GM18909 (cell line): Measurements from ENCODE around the gene RPS21.
"Not testable (repeated sequence)": the region's sequence is repeated elsewhere in the genome, so short reads cannot be mapped to it uniquely, and the experiment has no call there.

ENCODE experiments used
- ATAC-seq: cut with Tn5 transposase; IDR thresholded peaks from one replicate; pipeline ENCODE4 v1.9.1; 2021; ENCODE audit warnings: mild to moderate bottlenecking; ENCODE audit not compliant: unreplicated experiment, poor library complexity

The RPS21 gene

DNA sequence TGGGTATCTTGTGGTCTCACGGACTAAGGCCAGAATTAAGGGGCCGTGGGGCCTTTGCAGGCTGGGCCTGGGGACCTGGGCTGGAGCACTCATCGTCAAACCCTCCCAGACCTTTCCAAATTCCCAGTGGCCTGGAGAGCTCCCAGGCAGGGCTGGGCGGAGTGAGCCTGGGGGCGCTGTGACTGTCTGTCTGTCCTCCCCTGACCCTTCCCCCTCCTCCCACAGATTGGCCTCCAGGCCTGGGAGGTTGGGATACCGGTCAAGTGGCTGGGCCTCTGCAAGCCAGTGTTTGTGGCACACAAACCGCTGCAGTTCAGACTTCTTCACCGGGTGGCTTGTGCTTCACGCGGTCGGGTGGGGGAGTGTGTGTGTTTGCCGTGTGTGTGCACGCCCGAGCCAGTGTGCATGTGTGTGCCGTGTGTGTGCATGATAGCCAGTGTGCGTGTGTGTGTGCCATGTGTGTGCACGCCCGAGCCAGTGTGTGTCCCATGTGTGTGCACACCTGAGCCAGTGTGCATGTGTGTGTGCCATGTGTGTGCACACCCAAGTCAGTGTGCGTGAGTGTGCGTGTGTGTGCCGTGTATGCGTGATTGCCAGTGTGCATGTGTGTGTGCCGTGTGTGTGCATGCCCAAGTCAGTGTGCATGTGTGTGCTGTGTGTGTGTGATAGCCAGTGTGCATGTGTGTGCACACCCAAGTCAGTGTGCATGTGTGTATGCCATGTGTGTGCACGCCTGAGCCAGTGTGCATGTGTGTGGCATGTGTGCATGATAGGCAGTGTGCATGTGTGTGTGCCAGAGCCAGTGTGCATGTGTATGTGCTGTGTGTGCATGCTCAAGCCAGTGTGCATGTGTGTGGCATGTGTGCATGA, 34.2 kb downstream of the RPS21 start:
- ATAC-seq: no peak

DNA sequence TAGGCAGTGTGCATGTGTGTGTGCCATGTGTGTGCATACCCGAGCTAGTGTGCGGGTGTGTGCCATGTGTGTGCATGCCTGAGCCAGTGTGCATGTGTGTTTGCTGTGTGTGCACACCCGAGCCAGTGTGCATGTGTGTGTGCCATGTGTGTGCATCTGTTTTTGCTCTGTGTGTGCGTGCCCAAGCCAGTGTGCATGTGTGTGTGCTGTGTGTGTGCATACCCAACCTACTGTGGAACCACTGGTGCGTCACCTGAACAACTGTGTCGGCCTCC, 34.8 kb downstream of the RPS21 start:
- ATAC-seq: no peak

DNA sequence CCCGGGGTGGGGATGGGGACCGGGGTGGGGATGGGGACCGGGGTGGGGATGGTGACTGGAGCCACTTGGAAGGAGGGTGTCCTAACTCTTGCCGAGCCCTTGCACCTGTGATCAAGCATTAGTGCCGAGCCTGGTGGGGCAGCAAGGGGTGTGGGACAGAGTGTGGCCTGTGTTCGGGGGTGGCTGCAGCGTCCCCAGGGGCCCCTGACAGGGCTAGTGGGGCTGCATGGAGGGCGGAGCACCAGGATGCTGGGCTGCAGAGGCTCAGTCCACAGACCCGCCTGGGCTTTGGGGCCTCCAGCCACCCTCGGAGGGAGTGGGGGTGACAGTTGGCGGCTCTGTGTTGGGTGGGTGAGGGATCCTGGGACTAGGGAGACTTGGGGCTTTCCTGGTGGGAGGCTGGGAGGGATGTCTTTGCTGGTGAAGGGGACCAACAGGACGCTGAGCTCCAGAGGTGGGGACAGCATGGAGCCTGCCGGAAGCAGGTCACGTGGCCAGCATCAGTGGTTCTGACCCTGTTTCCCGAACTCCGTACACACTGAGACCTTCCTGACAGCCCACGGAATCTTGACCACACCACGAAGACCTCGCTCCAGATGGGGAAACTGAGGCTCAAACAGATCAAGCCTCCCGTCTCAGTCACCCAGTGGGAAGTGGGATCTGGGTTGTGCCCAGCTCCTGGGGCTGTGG, 35.9 kb downstream of the RPS21 start:
- no peak for ATAC-seq

DNA sequence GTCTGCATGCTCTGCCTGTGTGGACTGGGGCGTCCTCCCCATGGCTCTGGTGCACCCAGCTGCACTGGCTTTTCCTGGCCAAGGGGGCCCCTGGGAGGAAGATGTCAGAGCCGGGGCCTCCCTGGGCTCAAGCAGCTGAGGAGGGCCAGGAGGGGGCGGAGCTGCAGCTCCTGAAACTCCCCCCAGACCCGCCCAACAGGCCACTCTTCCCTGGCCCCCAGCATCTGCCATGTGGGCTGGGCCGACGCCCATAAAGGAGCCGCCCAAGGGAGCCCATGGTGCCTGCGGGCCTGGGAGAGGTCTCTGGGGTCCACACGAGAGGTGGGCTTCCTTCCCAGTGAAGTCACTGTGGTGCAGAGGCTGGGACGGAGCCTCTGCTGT, 36.4 kb downstream of the RPS21 start:
- no peak for ATAC-seq

DNA sequence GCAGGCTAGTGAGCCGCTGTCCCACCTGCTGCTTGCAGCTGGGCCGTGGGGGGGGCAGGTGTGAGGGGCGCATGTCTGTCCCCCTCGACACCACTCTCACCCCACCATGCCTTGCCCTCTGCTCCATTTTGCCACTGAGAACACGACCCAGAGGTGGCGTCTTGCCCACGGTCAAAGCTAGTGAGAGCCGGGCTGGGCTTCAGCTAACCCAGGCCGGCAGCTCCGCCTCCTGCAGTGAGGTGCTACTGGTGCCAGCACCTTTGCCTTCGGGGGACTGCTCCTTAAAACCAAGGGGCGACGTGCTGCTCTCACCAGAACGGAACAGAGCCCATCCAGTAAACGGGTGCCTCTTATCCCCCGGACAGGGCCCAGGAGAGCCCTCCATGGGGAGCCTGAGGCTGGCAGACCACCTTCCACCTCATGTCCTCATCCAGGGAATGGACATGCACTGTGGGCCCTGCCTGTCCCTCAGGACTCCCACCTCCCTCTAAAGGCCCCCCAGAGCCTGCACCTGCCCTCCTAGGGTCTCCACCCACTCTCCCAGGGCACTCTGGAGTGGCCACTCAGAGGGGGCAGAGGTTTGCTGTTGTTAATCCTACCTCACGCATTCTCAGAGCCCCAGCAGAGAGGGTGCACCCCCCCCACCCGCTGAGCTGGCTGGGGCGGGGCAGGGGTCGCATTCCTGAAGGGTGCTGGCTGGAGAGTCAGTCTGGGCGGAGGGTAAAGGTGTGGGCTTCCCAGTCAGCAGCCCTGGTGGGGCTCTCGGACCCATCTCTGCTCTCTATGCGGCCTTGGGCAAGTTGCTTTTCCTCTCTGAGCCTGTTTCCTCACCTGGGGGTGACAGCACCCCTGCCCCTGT, 37.6 kb downstream of the RPS21 start:
- no peak for ATAC-seq

DNA sequence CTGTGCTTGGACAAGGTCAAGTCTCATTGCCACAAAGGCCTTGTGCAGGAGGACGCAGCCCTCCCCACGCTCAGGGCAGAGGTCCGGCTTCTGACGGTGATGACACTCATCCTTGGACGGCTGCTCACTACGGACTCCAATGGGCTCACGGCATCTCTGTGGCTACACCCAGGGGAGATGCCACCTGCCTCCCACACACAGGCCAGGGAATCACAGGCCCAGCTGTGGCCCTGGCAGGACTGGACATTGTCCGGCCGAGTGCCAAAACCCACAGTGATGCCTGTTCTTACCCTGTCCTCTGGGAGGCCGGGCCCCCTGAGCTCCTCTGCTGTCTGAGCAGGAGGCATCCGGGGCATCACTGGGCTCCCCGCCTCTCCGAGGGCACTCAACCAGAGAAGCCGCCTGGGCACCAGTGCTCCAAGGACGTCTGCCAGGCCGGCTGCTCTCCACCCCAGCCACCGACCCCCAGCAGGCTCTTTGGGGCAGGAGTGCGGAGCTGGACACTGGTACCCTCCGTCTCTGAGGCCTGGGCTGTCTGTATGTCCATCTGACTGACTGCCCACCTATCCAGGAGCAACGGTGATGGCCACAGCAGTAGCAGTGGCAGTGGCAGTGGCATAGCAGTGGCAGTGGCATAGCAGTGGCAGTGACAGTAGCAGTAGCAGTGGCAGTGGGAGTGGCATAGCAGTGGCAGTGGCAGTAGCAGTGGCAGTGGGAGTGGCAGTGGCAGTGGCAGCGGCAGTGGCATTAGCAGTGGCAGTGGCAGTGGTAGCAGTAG, 38.6 kb downstream of the RPS21 start:
- ATAC-seq: no peak

DNA sequence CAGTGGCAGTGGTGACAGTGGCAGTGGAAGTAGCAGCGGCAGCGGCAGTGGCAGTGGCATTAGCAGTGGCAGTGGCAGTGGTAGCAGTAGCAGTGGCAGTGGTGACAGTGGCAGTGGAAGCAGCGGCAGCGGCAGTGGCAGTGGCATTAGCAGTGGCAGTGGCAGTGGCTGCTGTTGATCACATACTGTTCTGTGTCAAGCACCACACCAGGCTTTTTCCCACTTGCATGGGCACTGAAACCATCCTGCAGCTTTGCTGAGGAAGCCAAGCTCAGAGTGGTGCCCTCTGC, 39.1 kb downstream of the RPS21 start:
- not testable (repeated sequence) for ATAC-seq

DNA sequence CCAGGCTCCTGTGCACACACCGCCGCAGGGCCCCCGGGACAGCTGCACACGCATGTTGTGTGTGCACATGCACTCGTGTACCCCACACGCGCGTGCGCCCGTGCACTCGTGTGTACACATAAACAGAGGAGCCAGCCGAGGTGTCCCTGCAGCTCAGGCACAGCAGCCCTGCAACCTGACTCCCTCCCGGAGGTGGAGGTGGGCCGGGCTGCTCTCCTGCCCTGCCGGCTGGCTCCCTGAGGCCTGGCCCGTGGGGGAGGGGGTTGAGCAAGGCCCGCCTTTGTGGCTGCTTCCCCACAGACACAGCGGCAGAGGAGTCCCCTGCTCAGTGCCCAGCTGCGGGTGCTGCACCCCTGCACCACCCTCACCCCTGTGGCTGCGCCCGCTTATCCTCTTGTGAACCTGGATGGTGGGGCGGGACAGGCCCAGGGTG, 39.8 kb downstream of the RPS21 start:
- no peak for ATAC-seq

DNA sequence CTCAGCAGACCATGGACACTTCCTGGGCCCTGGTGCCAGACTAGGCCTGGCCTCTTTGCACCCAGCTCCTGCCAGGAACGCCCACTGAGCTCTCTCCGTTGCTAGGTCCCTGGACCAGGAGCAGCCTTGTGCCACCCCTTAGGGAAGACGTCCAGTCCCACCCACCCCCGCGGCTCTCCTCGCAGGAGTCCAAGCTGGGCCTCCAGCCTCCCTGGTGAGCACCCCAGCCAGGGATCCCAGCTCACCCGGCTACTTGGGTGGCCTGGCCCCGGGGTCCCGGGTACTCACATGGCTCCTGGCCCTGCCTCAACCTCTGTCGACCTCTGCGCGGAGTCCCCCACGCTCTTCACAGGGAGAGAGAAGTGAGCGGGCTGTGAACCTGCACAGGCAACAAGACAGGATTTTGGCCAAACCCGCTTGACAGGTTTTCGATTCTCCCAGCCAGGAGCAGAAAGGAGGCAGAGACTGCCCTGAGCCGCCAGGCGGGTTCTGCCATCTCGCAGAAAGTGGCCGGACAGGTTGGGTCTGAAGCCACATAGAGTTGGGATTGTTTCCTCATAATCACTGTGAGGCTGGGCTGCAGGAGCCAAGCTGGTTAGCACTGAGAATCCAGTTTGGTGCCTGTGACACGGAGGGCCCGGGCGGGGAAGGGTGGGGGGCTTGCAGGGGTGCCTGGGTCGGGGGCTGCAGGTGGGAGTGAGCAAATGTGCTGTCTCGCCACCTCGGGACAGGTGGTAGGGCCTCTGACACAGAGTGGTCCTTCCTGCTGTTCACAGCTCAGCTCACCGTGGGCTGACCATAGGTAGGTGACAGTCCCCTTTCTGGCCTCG, 40.5 kb downstream of the RPS21 start, which contains the start of gene RBBP8NL:
Gene RBBP8NL (minus strand): TSS at position 368 of the 830 bp plus-strand sequence. CDS start 7,892 bp downstream, outside the sequence.
- ATAC-seq: no peak

DNA sequence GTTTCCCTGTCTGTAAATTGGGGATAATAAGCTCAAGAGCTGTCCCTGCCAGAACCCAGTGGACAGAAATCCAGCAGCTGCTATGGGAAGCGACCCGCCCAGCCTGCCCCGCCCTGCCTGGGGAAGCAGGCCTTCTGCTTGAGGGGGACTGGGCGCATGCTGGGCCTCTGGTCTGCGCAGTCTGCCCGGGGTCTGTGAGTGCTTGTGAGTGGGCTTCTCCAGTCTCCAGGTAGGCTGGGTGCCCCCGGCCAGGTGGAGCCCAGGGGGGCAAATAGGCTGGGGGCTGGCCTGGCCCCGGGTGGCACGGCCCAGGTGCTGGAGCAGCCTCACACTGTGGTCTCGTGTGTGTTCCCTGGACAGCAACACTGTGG, 41.1 kb downstream of the RPS21 start:
- ATAC-seq: no peak

DNA sequence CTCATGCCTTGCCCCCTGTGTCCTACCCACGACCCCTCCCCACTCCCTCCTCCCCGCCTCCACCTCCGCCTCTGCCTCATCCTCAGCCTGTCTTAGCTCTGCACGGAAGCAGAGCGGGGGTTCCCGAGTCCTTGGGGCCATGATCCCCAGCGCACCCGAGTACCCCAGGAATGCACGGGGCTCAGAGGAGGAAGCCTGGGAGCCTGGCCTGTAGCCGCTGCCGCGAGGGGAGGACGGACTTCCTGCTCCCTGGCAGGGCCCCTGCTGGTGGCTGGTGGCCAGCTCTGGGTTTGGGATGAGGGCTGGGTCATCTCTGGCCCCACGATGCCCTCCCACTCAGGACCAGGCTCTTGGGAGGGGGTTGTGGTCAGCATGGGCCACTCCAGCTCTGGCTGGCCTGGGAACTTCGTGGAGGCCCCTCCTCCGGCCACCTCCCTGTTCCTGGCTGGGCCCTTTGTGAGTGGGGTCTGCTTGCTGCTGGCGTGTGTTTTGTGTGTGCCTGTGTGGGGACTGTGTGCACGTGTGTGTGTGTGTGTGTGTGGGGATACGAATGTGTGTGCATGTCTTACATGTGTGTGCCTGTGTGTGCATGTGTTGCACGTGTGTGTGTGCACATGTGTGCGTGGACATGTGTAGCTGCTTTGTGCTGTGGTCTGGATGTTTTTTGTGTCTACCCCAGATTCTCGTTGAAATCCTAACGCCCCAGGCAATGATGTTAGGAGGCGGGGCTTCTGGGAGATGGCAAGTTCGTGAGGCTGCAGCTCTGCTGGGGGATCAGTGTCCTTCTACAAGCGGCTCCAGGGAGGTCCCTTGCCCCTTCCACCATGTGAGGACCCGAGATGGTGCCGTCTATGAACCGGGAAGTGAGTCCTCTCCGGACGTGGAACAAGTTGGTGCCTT, 41.7 kb downstream of the RPS21 start:
- no peak for ATAC-seq

DNA sequence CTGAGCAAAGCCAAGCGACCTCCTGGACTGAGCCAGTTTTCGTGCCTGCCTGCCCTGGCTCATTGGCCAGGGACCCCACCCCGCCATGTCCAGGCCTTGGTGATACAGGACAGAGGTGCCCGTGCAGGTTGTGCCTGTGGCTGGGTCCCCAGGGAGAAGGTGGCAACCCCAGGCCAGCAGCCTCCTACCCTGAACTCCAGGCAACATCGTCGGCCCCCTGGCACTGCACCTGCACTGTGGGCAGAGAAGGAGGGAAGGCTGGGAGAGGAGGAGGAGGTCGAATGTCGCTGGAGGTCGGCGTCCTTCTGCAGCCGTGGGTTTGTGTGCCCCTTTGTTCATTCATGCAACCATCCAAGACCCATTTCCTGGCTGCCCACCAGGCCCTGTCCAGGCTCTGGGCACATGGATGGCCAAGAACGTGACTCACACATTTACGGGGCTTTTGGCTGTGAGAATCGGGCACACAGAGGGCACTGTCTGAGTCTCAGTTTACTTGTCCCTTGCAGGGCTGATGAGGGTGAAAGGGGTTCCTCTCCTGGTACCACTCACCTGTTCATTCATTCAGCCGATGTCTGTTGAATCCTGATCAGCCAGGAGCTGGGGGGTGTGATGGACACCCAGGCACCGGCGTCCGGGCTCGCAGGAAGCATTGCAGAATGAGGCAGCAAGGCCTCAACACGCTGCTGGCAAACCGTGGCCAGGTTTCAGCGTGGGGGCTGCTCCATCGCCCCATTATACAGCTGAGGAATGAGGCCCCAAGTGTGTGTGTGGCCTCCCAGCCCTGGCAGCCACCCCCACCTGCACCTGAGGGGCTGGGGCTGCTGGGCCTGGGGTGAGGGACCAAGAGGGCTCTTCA, 42.8 kb downstream of the RPS21 start:
- no peak for ATAC-seq

DNA sequence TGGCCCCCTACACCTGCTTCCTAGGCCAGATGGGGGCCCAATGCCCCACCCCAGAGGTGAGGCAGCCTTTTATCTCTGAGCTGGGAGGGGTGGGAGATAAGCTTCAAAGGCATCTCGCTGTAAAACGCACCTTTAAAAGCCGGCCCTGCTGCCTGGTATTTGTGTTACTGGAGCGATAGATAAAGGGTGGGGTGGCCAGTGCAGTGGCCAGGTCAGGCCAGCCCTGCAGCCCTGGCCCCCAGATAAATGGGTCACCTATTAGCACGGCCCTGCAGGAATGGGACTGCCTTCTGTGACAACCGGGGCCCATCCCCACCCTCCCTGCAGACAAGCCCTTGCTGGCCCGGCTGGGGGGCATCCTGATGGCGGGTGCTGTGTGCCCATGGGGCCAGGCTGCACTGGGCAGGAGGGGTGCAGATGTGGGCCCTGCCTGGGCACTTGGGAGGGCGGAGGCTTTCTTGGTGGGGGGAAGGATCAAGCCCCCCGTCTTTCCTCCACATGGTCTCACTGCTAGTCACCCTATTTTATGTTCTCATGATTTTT, 43.5 kb downstream of the RPS21 start:
- no peak for ATAC-seq

DNA sequence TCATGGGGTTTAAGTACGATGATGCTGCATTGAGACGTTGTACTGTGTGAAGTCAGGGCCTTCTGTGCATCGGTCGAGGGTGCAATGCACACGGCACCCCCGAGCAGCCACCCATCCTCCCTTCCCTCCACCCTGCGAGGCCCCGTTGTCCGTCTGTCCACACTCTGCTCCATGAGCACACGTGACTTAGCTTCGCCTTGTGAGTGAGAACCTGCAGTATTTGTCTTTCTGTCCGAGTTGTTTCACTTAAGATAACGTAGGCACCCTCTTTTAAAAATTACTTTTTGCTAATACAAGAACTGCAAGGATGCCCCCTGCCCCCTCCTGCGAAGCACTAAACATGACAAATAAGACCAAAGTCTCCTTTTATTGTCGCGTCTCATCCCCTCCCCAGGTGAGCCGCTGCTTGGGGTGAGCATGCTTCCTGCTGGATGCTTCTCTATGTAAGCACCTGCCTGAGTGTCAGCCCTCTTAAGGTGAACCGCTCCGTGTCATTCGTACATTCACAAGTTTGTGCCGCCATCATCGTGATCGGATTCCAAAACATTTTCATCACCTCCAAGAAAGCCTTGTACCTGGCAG, 44.1 kb downstream of the RPS21 start:
- ATAC-seq: no peak

DNA sequence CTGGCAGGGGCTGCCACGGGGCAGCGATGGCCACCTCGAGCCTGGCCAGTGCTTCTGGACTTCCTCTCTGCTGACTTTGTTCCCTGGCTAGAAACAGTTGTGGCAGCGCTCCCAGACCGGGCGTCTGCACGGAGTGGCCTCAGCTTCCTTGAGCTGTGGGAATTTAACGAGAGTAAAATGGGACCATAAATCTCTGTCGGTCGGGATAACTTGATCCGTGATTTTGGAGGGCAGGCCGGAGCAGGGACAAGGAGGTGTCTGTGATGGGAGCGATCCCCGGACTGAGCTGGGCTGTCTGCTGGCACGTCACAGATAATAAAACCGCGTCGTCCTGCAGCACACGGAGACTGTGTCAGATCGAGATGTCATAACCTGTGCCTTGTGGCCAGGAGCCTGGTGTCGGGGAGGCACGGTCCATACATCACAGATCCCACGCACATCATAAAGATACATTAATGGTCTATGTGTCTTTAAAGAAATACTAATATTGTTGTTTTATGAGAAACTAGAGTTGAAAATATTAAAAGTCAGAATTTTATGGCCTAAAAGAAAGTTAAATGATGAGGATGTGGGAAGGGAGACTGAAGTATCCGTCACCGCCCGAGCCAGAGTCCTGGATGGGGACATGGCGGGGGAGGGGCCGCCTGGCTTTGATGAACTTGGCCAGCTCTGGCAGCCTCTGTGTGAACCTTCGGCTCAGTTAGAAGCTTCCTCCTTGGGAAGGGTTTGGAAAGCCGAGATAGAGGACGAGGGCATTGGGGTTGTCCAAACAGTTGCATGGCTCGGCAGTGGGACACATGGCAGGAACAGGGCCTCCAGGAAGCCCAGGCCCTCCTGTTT, 47.0 kb downstream of the RPS21 start:
- no peak for ATAC-seq

DNA sequence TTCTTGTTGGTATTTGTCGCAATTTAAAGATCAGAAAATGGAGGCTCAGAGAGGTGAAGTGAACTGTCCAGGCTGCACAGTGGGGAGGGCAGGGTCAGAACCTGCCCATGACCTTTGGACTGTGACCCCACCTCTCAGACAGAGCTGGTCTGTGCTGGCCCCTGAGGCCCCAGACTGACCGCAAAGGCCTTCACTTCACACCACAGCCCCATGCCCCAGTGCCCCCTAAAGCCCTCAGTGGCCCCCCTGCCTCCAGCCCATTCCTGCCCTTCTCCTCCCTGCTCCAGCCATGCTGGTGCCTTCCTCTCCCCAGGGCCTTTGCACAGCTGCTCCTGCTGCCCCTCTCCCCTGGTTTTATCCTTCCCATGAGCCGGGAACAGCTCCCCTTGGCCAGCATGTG, 49.8 kb downstream of the RPS21 start:
- ATAC-seq: no peak
